Measurements from ENCODE around the gene TNFRSF18. TPM values are rescaled to one million over a fixed set of nuclear protein-coding genes. Genes with fewer than 3 reads are reported as not detected.

TNFRSF18 gene
- polyA plus RNA-seq, 1 donor (not counting 4 experiments of a cell fraction or from before 2014, with no cell fraction given) = 0.21 TPM

GRCh38 chr1:1255078-1255477 is 48.7 kb upstream of the TNFRSF18 start:
- Histone ChIP-seq H3K79me2 (ENCODE audit: control insufficient read depth, insufficient read depth, low read length) (peaks cover 3% of the 10 kb centered on the region), H3K9ac (ENCODE audit: control insufficient read depth, extremely low read depth, insufficient read depth, low read length) (no peak overlapping the region), H3K27ac (ENCODE audit: control insufficient read depth, insufficient read depth, low read length) (no peak overlapping the region), H4K20me1 (ENCODE audit: control insufficient read depth, extremely low read depth, insufficient read depth, low read length) (peaks cover 10% of the 10 kb centered on the region), H3K4me2 (ENCODE audit: control insufficient read depth, extremely low read depth, insufficient read depth, low read depth, low read length) (no peak overlapping the region), H3K4me1 (ENCODE audit: control insufficient read depth, extremely low read depth, insufficient read depth, low read length) (peaks cover 19% of the 10 kb centered on the region), H3K27me3 (ENCODE audit: control insufficient read depth, extremely low read depth, insufficient read depth, low read length) (no peaks in the 10 kb centered on the region), H3K9me1 (ENCODE audit: control insufficient read depth, extremely low read depth, insufficient read depth, low read length) (no peaks in the 10 kb centered on the region), H2AFZ (ENCODE audit: control insufficient read depth, low read length) (no peak overlapping the region), H3K36me3 (ENCODE audit: control insufficient read depth in 2 of 2, extremely low read depth in 1 of 2, insufficient read depth in 2 of 2, low read length in 2 of 2) (peaks cover 23 to 28% of the 10 kb centered on the region in 2 experiments), H3K4me3 (ENCODE audit: control insufficient read depth in 2 of 3, extremely low read depth in 1 of 3, insufficient read depth in 2 of 3, low read depth in 1 of 3, low read length in 3 of 3) (no peak overlapping the region), H3K9me3 (ENCODE audit: control insufficient read depth, low read depth, low read length) (no peaks in the 10 kb centered on the region)
- dilution Hi-C loops (cut with MboI; ENCODE audit: extremely low pct_ligation_motif_present, low sequenced_read_pairs) = no loop called here
- DNase-seq (ENCODE audit: low read depth, low spot score) (no peak), FAIRE-seq (no peak)
- TF ChIP-seq CTCF (optimal IDR thresholded peaks at IDR 0.05 in 1 of 3, IDR thresholded peaks at IDR 0.05 in 1 of 3, conservative IDR thresholded peaks at IDR 0.05 in 1 of 3; ENCODE audit: extremely low read depth in 1 of 3, insufficient read depth in 2 of 3, low read length in 3 of 3) = no peak
- no peak for TF ChIP-seq EZH2 (IDR thresholded peaks at IDR 0.05; ENCODE audit: low read length)

- no peaks in the 10 kb centered on the region for H3K9me3 ChIP-seq (ENCODE audit: control insufficient read depth, low read depth, low read length)
- peaks cover 7% of the 10 kb centered on the region for H4K20me1 ChIP-seq (ENCODE audit: control insufficient read depth, extremely low read depth, insufficient read depth, low read length)
- H2AFZ ChIP-seq (ENCODE audit: control insufficient read depth, low read length) = no peak overlapping the region
- FAIRE-seq (no peak), DNase-seq (ENCODE audit: low read depth, low spot score) (no peak)
- H3K4me1 ChIP-seq (ENCODE audit: control insufficient read depth, extremely low read depth, insufficient read depth, low read length) = peaks cover 19% of the 10 kb centered on the region
- no peaks in the 10 kb centered on the region for H3K9me1 ChIP-seq (ENCODE audit: control insufficient read depth, extremely low read depth, insufficient read depth, low read length)
- no peak overlapping the region for H3K27ac ChIP-seq (ENCODE audit: control insufficient read depth, insufficient read depth, low read length)
- no peak overlapping the region for H3K4me2 ChIP-seq (ENCODE audit: control insufficient read depth, extremely low read depth, insufficient read depth, low read depth, low read length)
- no peaks in the 10 kb centered on the region for H3K27me3 ChIP-seq (ENCODE audit: control insufficient read depth, extremely low read depth, insufficient read depth, low read length)
- H3K79me2 ChIP-seq (ENCODE audit: control insufficient read depth, insufficient read depth, low read length) = peaks cover 3% of the 10 kb centered on the region
- no peak overlapping the region for H3K4me3 ChIP-seq (ENCODE audit: control insufficient read depth in 2 of 3, extremely low read depth in 1 of 3, insufficient read depth in 2 of 3, low read depth in 1 of 3, low read length in 3 of 3)
- H3K36me3 ChIP-seq (ENCODE audit: control insufficient read depth in 2 of 2, extremely low read depth in 1 of 2, insufficient read depth in 2 of 2, low read length in 2 of 2) = peaks cover 20 to 28% of the 10 kb centered on the region in 2 experiments
- dilution Hi-C loops (cut with MboI; ENCODE audit: extremely low pct_ligation_motif_present, low sequenced_read_pairs) = no loop called here
- no peak for TF ChIP-seq EZH2 (IDR thresholded peaks at IDR 0.05; ENCODE audit: low read length)
- no peak for TF ChIP-seq CTCF (optimal IDR thresholded peaks at IDR 0.05 in 1 of 3, IDR thresholded peaks at IDR 0.05 in 1 of 3, conservative IDR thresholded peaks at IDR 0.05 in 1 of 3; ENCODE audit: extremely low read depth in 1 of 3, insufficient read depth in 2 of 3, low read length in 3 of 3)
- H3K9ac ChIP-seq (ENCODE audit: control insufficient read depth, extremely low read depth, insufficient read depth, low read length) = no peak overlapping the region
Measured at GRCh38 chr1:1254667-1254998, 48.2 kb upstream of the TNFRSF18 start.

All from keratinocyte (primary cell).